WI38 (cell line): ENCODE data around the gene ZNF232.
A peak's percentile ranks its signal among the peaks of the same experiment; 100 is the strongest.
"Not testable (repeated sequence)": the region's sequence is repeated elsewhere in the genome, so short reads cannot be mapped to it uniquely, and the experiment has no call there.

Experiments used
- H3K4me3 ChIP-seq: 2 replicates; pipeline ENCODE4 v1.5.1; 2011; ENCODE audit warnings: low read depth, mild to moderate bottlenecking, control low read depth, low read length
- CTCF ChIP-seq: IDR thresholded peaks from 2 replicates; pipeline ENCODE4 v1.5.1; 2012; ENCODE audit warnings: low read depth, mild to moderate bottlenecking, control low read depth, low read length

ZNF232 gene

GRCh38 chr17:5099271-5099670 is 12.4 kb downstream of the ZNF232 start:
- H3K4me3 ChIP-seq: no peak overlapping the region
- TF ChIP-seq CTCF: no peak

GRCh38 chr17:5097101-5097834 is 14.4 kb downstream of the ZNF232 start:
- no peak for TF ChIP-seq CTCF
- H3K4me3 ChIP-seq: no peak overlapping the region

GRCh38 chr17:5096731-5097100 is 15.0 kb downstream of the ZNF232 start:
- no peak for TF ChIP-seq CTCF
- no peak overlapping the region for H3K4me3 ChIP-seq

GRCh38 chr17:5092218-5093010 is 19.3 kb downstream of the ZNF232 start:
- TF ChIP-seq CTCF: no peak

GRCh38 chr17:5080591-5080990 is 31.1 kb downstream of the ZNF232 start:
- no peak for TF ChIP-seq CTCF
- H3K4me3 ChIP-seq: no peak overlapping the region

More at GRCh38 chr17:5092218-5093010, 19.3 kb downstream of the ZNF232 start:
- no peak overlapping the region for H3K4me3 ChIP-seq

GRCh38 chr17:5078106-5079028 is 33.3 kb downstream of the ZNF232 start, which contains the start of gene ZFP3:
TSS of gene ZFP3 (plus strand) at chr17:5078467. CDS start at chr17:5091505, 13,038 bp downstream.
- peak within 1 kb of the TSS; percentile 58 for H3K4me3 ChIP-seq
- no peak for TF ChIP-seq CTCF

GRCh38 chr17:5077781-5078105 is 33.9 kb downstream of the ZNF232 start:
- no peak for TF ChIP-seq CTCF
- peak overlapping the region; percentile 58 for H3K4me3 ChIP-seq

GRCh38 chr17:5077275-5077674 is 34.4 kb downstream of the ZNF232 start:
- H3K4me3 ChIP-seq: not testable (repeated sequence)

GRCh38 chr17:5075472-5075871 is 36.2 kb downstream of the ZNF232 start:
- H3K4me3 ChIP-seq: not testable (repeated sequence)
